Activated CD4-positive, alpha-beta T cell treated with anti-CD3 and anti-CD28 coated beads, Interleukin-2, Interleukin-6, amounts not matched to agents 100 ng/mL and 50 ng/mL, durations not matched to agents 16 hours and 8 hours (primary cell): Measurements from ENCODE around the gene S100A10.

Source experiments
- DNase-seq: peaks from one replicate; pipeline ENCODE4 v3.0.0-alpha.2; 2020

The S100A10 gene

GRCh38 chr1:152009691-152010090, 16.0 kb upstream of the S100A10 start:
- DNase-seq, result no peak

GRCh38 chr1:152007047-152007446, 13.4 kb upstream of the S100A10 start:
- DNase-seq, result no peak

- DNase-seq, result no peak
Measured at GRCh38 chr1:152005360-152005912, 11.8 kb upstream of the S100A10 start.

DNA sequence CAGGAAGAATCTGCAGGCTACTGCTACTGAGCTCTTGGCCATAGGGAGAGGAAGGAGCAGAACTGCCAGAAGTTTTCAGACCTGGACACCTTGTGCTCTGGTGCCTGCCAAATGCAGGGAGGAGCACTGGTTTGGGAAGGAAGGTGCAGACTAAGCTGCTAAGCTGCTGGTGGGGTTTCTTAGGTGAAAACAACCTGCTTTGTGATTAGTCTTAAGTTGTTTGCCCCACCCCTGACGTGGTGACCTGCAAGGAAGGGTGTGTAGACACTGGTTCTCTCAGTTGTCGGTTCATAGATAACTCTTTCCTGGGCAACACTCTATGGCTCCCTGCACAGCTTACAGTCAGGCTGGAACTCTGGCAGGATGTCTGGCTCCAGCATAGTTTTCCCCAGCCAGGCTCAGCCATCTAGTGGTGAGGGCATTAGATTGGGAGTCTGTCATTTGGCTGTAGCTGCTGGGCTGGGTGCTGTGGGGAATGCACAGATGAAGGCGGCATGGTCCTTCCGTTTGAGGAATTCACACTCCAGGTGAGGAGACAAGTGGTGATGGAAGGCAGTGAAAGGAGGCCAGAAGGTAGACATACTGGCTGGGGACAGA, 10.3 kb upstream of the S100A10 start:
- DNase-seq, result no peak

- no peak for DNase-seq
Measured at GRCh38 chr1:152002960-152003359, 9.3 kb upstream of the S100A10 start.

- peak; percentile 82 for DNase-seq
Measured at GRCh38 chr1:152001631-152002584, 8.2 kb upstream of the S100A10 start.

DNA sequence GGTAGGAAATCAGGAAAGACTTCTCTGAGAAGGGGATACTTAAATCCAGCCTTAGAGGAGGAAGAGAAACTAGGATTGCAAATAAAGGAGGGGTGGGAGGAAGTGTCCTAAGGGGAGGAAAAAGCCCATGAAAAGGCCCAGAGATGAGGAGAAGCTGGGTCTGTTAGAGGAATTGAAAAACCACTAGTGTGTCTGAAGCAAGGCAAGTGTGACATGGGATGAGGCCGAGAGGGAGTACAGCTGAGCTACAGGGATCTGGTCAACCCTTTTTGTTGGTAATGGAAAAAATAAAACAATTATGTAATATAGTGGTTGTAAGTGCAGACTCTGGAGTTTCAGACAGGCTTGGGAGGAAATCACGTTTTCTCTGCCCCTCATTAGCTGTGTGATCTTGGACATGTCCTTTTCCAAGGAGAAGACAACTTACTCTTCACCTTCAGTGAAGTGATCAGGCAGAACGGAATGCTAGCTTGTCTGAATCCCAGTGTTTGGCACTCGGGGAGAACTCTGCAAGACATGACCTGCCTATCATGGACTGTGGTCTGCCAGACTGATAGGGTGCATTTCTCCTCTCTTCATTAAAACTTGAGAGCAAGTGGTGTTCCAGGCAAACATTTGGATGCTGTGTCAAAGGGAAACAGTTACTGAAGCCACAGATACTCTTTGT, 7.4 kb upstream of the S100A10 start:
- no peak for DNase-seq

DNA sequence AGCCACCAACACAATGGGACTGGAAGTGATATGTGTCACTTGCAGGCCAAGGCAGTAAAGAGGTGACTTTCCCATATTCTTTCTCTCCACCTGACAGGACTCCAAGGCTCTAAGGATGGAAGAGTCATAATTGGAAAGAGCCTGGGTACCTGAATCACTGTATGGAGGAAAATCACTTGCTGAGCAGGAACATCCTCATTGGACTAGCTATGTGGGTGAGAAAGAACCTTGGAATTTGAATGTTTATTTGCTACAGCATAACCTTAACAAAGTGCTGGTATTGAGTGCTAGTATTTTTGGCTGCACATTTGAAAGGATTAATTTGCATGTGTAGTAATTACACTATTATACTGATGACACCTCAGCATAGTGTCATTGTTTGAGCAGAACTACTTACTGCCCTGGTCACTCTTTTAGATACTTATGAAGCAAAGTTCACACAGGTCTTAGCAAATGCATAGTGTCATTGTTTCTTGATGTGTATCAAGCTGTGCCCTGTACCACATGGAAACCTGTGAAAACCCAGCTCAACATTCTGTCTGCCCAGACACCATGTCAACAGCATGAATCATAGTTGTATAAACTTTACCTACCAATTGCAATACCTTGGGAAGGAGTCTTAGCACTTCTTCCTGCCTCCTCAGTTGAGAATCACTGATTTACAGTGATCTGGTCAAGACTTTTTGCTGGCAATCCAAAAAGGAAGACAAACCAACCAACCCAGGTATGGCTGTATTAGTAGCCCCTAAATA, 5.1 kb upstream of the S100A10 start:
- no peak for DNase-seq

GRCh38 chr1:151997284-151997570, 3.6 kb upstream of the S100A10 start:
- no peak for DNase-seq

GRCh38 chr1:151995774-151996173, 2.1 kb upstream of the S100A10 start:
- DNase-seq, result no peak

DNA sequence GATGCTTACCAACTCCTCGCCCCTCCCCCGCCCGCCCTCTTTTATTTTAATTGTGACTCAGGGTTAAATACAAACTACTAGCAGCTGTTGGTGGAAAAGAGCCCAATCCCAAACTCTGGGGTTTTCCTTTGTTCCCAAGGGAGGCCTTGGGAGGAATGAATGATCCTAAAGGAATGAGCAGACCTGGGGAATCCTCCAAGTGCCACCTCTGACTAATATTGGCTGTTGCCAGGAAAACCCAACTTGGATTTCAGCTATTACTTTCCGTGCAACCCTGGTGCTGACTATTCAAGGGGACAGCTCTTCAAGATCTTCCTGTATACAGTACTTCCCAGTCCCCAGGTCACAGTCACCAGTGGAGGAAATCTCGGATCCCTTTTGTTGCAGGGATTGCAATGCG, 1.3 kb upstream of the S100A10 start:
- DNase-seq, result no peak

DNA sequence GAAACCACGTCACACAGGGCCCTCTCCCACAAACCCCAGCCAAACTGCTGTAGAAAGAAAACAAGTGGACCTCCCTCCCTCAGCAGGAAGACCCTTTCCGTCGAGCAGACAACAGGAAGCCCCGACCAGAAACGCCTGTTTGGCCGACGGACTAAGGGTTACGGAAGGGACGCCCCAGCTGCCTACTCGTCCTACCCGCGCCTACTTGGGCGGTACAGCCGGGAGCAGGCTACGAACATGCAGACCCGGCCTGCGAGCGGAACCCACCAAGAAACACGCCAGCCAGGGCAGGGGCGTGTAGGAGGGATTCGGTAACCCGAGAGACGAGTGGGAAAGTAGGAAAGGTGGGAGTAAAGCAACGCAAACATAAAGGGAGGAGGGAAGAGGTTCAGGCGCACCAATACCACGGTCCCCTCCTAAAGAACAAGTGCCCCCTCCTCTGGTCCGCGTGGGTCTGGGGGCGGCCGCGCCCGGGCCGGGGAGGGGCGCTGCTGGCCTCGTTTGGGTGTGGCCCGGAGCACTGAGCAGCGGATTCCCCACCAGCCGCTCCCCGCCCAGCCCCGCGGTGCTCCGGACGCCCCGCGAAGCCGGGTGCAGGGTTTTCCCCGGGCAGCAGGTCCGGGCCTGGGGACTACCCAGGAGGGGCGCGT, 450 bp downstream of the S100A10 start:
- peak; percentile 62 for DNase-seq

GRCh38 chr1:151992303-151993083, 1.2 kb downstream of the S100A10 start:
- DNase-seq, result peak; percentile 64

- DNase-seq, result no peak
Measured at GRCh38 chr1:151991663-151992302, 1.9 kb downstream of the S100A10 start.

- DNase-seq, result no peak
Measured at GRCh38 chr1:151990856-151991198, 2.8 kb downstream of the S100A10 start.

DNA sequence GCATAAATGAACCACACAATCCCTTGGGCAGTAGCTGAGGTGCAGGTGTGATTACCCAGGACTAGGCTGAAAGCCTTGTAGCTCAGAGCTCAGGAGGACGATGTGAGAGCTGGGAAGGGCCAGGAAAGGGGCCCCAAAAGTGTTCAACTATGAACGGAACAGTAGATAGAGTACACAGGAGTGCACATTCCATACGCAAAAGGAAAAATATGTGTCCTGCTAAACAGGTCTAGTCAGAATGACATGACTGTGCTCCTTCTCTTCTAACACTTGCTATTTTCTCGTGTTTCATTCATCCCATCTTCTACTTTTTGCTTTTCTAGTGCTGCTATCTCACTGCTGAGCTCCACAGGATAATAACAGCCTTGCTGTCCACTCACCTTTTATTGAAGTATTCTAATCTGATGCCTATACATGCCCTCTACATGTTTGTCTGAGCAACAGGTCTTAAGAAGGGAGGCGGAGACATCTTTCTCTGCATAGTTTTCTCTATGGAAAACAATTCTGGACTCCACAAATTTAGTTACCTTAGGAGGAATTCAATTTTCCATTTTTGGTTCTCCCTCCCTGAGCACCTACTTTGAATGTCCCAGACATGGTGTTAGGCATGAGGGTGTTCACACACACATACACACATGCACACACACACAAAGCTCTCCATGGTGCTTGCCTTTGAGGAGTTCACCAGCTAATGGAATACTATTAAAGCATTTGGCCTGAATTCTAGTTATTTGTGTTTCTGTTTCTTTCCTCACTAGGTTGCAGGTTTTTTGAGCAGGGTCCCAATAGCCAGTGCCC, 3.4 kb downstream of the S100A10 start:
- no peak for DNase-seq

DNA sequence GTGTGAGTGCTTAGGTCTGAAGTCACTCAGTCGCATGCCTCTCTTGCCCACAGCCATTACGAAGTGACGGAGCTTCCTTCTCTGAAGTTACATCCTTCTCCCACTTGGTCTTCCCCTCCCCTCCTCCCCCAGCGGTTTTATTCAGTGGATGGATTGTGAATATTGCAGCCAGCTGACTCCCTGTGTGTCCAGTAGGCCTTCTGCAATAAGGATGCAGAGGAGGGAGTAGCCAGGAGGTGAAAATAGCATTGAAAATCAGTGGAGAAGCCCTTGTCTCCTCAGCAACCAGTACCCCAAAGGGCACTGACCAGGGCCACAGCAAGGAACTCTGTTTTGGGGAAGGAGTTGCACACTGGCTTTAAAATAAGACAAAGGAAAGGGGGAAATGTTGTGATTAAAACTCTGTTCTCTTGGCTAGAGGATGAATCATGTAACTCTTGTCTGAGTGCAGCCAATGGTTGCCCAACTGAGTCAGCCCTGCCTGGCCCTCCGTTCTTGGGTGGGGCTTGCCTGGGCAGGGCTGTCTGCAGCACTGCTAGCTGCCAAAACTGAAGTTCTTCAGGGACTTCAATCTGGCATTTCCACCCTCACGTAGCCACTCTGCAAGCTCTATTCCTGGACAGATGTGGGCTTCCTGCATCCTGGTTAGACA, 4.3 kb downstream of the S100A10 start:
- peak; percentile 66 for DNase-seq

DNA sequence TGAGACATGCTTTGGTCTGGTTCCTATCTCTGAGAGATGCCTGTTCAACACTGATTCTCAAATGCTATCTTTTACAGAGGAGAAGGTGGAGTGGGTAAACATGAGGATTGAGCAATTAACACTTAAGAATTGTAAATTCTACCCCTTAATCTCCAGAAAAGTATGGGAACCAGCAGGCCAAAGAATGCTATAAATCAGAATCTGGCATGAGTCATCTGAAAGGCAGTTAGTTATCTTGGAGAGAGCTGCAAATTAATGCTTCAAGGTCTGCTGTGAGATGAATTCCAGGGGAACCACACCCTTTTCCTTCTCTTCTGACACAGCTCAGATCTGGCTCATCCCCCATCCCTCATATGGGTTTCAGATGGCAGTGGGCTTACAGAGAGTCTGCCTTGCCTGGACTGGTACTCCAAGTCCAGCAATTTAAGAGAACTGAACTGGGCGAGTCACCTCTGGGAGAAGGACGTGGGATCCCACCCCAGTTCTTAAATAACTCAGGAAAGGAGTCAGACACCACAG, 5.2 kb downstream of the S100A10 start:
- no peak for DNase-seq

DNA sequence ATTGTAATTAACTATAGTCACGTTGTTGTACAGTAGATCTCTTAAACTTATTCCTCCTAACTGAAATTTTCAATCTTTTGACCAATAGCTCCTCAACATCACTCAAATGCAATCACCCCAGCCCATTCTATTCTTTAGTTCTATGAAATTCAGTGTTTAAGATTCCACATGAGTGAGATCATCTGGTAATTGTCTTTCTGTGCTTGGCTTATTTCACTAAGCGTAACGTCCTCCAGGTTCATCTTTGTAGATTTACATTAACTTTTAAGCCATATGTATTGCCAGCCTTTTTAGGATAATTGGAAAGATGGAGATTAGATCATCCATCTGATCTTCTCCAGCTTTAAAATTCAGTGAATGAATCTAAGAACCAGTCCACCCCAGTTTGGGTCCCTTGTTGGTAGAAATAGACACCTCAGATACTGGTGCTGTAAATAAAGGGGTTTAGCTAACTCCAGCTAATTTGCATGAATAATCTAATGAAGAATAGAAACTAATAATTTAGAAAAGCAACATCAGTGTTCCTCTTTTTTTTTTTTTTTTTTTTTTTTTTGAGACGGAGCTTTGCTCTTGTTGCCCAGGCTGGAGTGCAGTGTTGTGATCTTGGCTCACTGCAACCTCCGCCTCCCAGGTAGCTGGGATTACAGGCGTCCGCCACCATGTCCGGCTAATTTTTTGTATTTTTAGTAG, 7.0 kb downstream of the S100A10 start:
- DNase-seq, result no peak
